H9 (cell line): Measurements from ENCODE around the gene VPS41. TPM values are rescaled to one million over a fixed set of nuclear protein-coding genes. Genes with fewer than 3 reads are reported as not detected.

ENCODE experiments used
- DNase-seq: peaks from one replicate; pipeline ENCODE4 v3.0.0-alpha.2; 2017
- H2AFZ ChIP-seq: one replicate; pipeline ENCODE4 v1.6.1; 2013; ENCODE audit warnings: mild to moderate bottlenecking, low read length, control low read depth, moderate library complexity
- H2AK5ac ChIP-seq: 2 replicates; pipeline ENCODE4 v1.6.1; 2013; ENCODE audit warnings: low read length, control low read depth, mixed read lengths; ENCODE audit not compliant: insufficient read length
- H2BK120ac ChIP-seq: one replicate; pipeline ENCODE4 v1.6.1; 2013; ENCODE audit warnings: low read depth, mild to moderate bottlenecking, low read length, control low read depth, inconsistent platforms; ENCODE audit not compliant: poor library complexity, severe bottlenecking
- H2BK12ac ChIP-seq: 2 replicates; pipeline ENCODE4 v1.6.1; 2013; ENCODE audit warnings: low read length, control low read depth, mixed read lengths, low read depth; ENCODE audit not compliant: insufficient read length
- H2BK15ac ChIP-seq: 2 replicates; pipeline ENCODE4 v1.6.1; 2013; ENCODE audit warnings: low read depth, low read length, control low read depth
- H2BK20ac ChIP-seq: one replicate; pipeline ENCODE4 v1.6.1; 2013; ENCODE audit warnings: low read depth, mild to moderate bottlenecking, low read length, control low read depth, inconsistent platforms; ENCODE audit not compliant: poor library complexity, severe bottlenecking
- H2BK5ac ChIP-seq: 2 replicates; pipeline ENCODE4 v1.6.1; 2013; ENCODE audit warnings: low read length, control low read depth, mixed read lengths; ENCODE audit not compliant: insufficient read length
- H3K14ac ChIP-seq: 2 replicates; pipeline ENCODE4 v1.6.1; 2013; ENCODE audit warnings: low read length, control low read depth; ENCODE audit not compliant: insufficient read depth
- H3K18ac ChIP-seq: 2 replicates; pipeline ENCODE4 v1.6.1; 2013; ENCODE audit warnings: low read depth, mild to moderate bottlenecking, mixed read lengths, low read length, control low read depth; ENCODE audit not compliant: insufficient read length
- H3K23ac ChIP-seq: 2 replicates; pipeline ENCODE4 v1.6.1; 2013; ENCODE audit warnings: low read length, control low read depth, mixed read lengths, low read depth; ENCODE audit not compliant: insufficient read length
- H3K23me2 ChIP-seq: 2 replicates; pipeline ENCODE4 v1.6.1; 2013; ENCODE audit warnings: low read depth, mild to moderate bottlenecking, mixed read lengths, low read length, control low read depth; ENCODE audit not compliant: insufficient read length, poor library complexity, severe bottlenecking
- H3K27ac ChIP-seq: 2 replicates; pipeline ENCODE4 v1.5.1; 2013; ENCODE audit warnings: low read length, control low read depth, mixed read lengths, low read depth; ENCODE audit not compliant: insufficient read length
- H3K27me3 ChIP-seq: 2 replicates; pipeline ENCODE4 v1.6.1; 2013; ENCODE audit warnings: low read length, control low read depth, inconsistent platforms; ENCODE audit not compliant: insufficient read depth
- H3K4ac ChIP-seq: 2 replicates; pipeline ENCODE4 v1.6.1; 2013; ENCODE audit warnings: low read depth, mild to moderate bottlenecking, control low read depth, inconsistent platforms, low read length, moderate library complexity
- H3K4me1 ChIP-seq: 2 replicates; pipeline ENCODE4 v1.6.1; 2013; ENCODE audit warnings: low read length, control low read depth, inconsistent platforms; ENCODE audit not compliant: insufficient read depth
- H3K4me2 ChIP-seq: 2 replicates; pipeline ENCODE4 v1.6.1; 2013; ENCODE audit warnings: low read length, control low read depth, mixed read lengths; ENCODE audit not compliant: insufficient read length, insufficient read depth
- H3K56ac ChIP-seq: 2 replicates; pipeline ENCODE4 v1.6.1; 2013; ENCODE audit warnings: low read depth, mild to moderate bottlenecking, mixed read lengths, low read length, control low read depth; ENCODE audit not compliant: insufficient read length
- H3K79me1 ChIP-seq: 2 replicates; pipeline ENCODE4 v1.6.1; 2013; ENCODE audit warnings: low read depth, mild to moderate bottlenecking, moderate library complexity, low read length, control low read depth, inconsistent platforms; ENCODE audit not compliant: insufficient read depth, poor library complexity, severe bottlenecking
- H3K79me2 ChIP-seq: 2 replicates; pipeline ENCODE4 v1.6.1; 2013; ENCODE audit warnings: low read length, control low read depth, inconsistent platforms; ENCODE audit not compliant: insufficient read depth
- H3K9ac ChIP-seq: 2 replicates; pipeline ENCODE4 v1.6.1; 2013; ENCODE audit warnings: low read length, control low read depth, mixed read lengths; ENCODE audit not compliant: insufficient read length; ENCODE audit errors: extremely low read depth
- H3K9me3 ChIP-seq: one replicate; pipeline ENCODE4 v1.6.1; 2013; ENCODE audit warnings: low read depth, low read length, inconsistent platforms; ENCODE audit not compliant: control insufficient read depth
- H3T11ph ChIP-seq: one replicate; pipeline ENCODE4 v1.6.1; 2013; ENCODE audit warnings: mild to moderate bottlenecking, low read length, control low read depth, inconsistent platforms
- H4K20me1 ChIP-seq: one replicate; pipeline ENCODE4 v1.6.1; 2013; ENCODE audit not compliant: control insufficient read depth, insufficient read length, insufficient read depth
- H4K5ac ChIP-seq: 2 replicates; pipeline ENCODE4 v1.6.1; 2013; ENCODE audit warnings: low read depth, mild to moderate bottlenecking, mixed read lengths, low read length, control low read depth; ENCODE audit not compliant: insufficient read length
- H4K8ac ChIP-seq: replicated peaks from 2 replicates; pipeline ENCODE4 v1.6.1; 2013; ENCODE audit warnings: low read length, control low read depth, mixed read lengths, low read depth; ENCODE audit not compliant: insufficient read length
- H4K91ac ChIP-seq: 2 replicates; pipeline ENCODE4 v1.6.1; 2013; ENCODE audit warnings: low read depth, mild to moderate bottlenecking, moderate library complexity, mixed read lengths, low read length, control low read depth; ENCODE audit not compliant: insufficient read length
- H3K27ac Mint-ChIP-seq, 3 experiments: 2 replicates in 2 of 3; 3 replicates in 1 of 3; pipeline ENCODE4 v1.8.0; 2020 to 2021; ENCODE audit warnings: mixed read lengths in 3 of 3, mild to moderate bottlenecking in 1 of 3, moderate library complexity in 1 of 3
- H3K27me3 Mint-ChIP-seq: 2 replicates; pipeline ENCODE4 v1.8.0; 2021; ENCODE audit warnings: low read depth, mild to moderate bottlenecking, moderate library complexity, mixed read lengths
- H3K36me3 Mint-ChIP-seq, 3 experiments: 2 replicates in 2 of 3; 3 replicates in 1 of 3; pipeline ENCODE4 v1.8.0; 2020 to 2021; ENCODE audit warnings: low read depth in 3 of 3, mixed read lengths in 3 of 3; ENCODE audit not compliant: insufficient read depth in 1 of 3
- H3K4me1 Mint-ChIP-seq, 2 experiments: 2 replicates each; pipeline ENCODE4 v1.8.0; 2020; ENCODE audit warnings: mixed read lengths in 2 of 2
- H3K4me3 Mint-ChIP-seq, 2 experiments: 2 replicates in 1 of 2; 3 replicates in 1 of 2; pipeline ENCODE4 v1.8.0; 2020 to 2021; ENCODE audit warnings: mild to moderate bottlenecking in 2 of 2, mixed read lengths in 2 of 2, moderate library complexity in 1 of 2
- H3K9me3 Mint-ChIP-seq, 2 experiments: 2 replicates in 1 of 2; 3 replicates in 1 of 2; pipeline ENCODE4 v1.8.0; 2020; ENCODE audit warnings: mild to moderate bottlenecking in 2 of 2, mixed read lengths in 2 of 2, moderate library complexity in 1 of 2
- CTCF ChIP-seq: fragments of 200-600 bp; sonication (generic); conservative IDR thresholded peaks from 3 replicates; pipeline ENCODE4 v1.8.0; 2021; ENCODE audit warnings: antibody characterized with exemption, mild to moderate bottlenecking
- WGBS: extraction: QIAGEN DNeasy Blood & Tissue Kit; methylation state at CpG from one replicate; pipeline ENCODE4 v1.1.7; 2013; ENCODE audit warnings: missing lambda C conversion rate, low lambda C conversion rate, mixed read lengths; ENCODE audit not compliant: insufficient read length; ENCODE audit errors: extremely low coverage; 5-methylcytosine and 5-hydroxymethylcytosine counted together
- total RNA-seq: library from RNA; stranded (reverse); gene quantifications from 2 replicates; pipeline ENCODE4 v1.2.1, GENCODE V29; 2021

VPS41 gene
- total RNA-seq, 1 experiment from 2014 or later, result 49.3 TPM

- Mint-ChIP-seq H3K36me3 (no peaks in the 10 kb centered on the region), H3K9me3 (no peaks in the 10 kb centered on the region), H3K27ac (peak overlapping the region in 1 of 3 experiments; percentile 48; a peak in 1 of 7 replicates), H3K4me3 (no peak overlapping the region), H3K4me1 (peaks cover 3% of the 10 kb centered on the region in 2 experiments; a peak in 3 of 4 replicates), H3K27me3 (no peaks in the 10 kb centered on the region)
- no CpG with 5 or more reads among the region's 3 CpGs for WGBS
- H4K91ac ChIP-seq, result no peak overlapping the region
- H4K5ac ChIP-seq, result no peak overlapping the region
- no peak overlapping the region for H3K9ac ChIP-seq
- H3T11ph ChIP-seq, result no peak overlapping the region
- H3K9me3 ChIP-seq, result no peaks in the 10 kb centered on the region
- no peak overlapping the region for H4K8ac ChIP-seq
- no peaks in the 10 kb centered on the region for H3K79me1 ChIP-seq
- no peak overlapping the region for H2BK120ac ChIP-seq
- no peaks in the 10 kb centered on the region for H3K4me1 ChIP-seq
- no peak overlapping the region for H2BK5ac ChIP-seq
- no peak overlapping the region for H3K18ac ChIP-seq
- no peak overlapping the region for H2AFZ ChIP-seq
- H3K4me2 ChIP-seq, result no peak overlapping the region
- H3K23me2 ChIP-seq, result no peaks in the 10 kb centered on the region
- no peak overlapping the region for H3K27ac ChIP-seq
- no peak overlapping the region for H3K4ac ChIP-seq
- no peak overlapping the region for H2BK12ac ChIP-seq
- TF ChIP-seq CTCF, result no peak
- no peak overlapping the region for H3K23ac ChIP-seq
- H3K56ac ChIP-seq, result no peak overlapping the region
- H3K79me2 ChIP-seq, result no peaks in the 10 kb centered on the region
- H2BK15ac ChIP-seq, result no peak overlapping the region
- no peak overlapping the region for H2AK5ac ChIP-seq
- H3K27me3 ChIP-seq, result no peaks in the 10 kb centered on the region
- DNase-seq, result no peak
- no peak overlapping the region for H2BK20ac ChIP-seq
- no peak overlapping the region for H3K14ac ChIP-seq
- no peaks in the 10 kb centered on the region for H4K20me1 ChIP-seq
Measured at GRCh38 chr7:38825721-38826440, 83.1 kb downstream of the VPS41 start.
